HG03280 (cell line): ENCODE data around the gene WDR44.
"Not testable (repeated sequence)": the region's sequence is repeated elsewhere in the genome, so short reads cannot be mapped to it uniquely, and the experiment has no call there.

ENCODE experiments used
- ATAC-seq: cut with Tn5 transposase; IDR thresholded peaks from one replicate; pipeline ENCODE4 v1.9.1; 2021; ENCODE audit warnings: mild to moderate bottlenecking, moderate library complexity; ENCODE audit not compliant: unreplicated experiment

Gene WDR44

GRCh38 chrX:118360429-118361125 lies 14.7 kb downstream of the WDR44 start:
- no peak for ATAC-seq

GRCh38 chrX:118364261-118364660 lies 18.4 kb downstream of the WDR44 start:
- ATAC-seq: no peak

GRCh38 chrX:118367338-118367737 lies 21.4 kb downstream of the WDR44 start:
- ATAC-seq: no peak

GRCh38 chrX:118368398-118368797 lies 22.5 kb downstream of the WDR44 start:
- no peak for ATAC-seq

- no peak for ATAC-seq
These were observed 25.2 kb downstream of the WDR44 start for GRCh38 chrX:118370921-118371624.

- no peak for ATAC-seq
These were observed 27.6 kb downstream of the WDR44 start for GRCh38 chrX:118373538-118373937.

- ATAC-seq: no peak
These were observed 37.2 kb downstream of the WDR44 start for GRCh38 chrX:118383120-118383519.

- no peak for ATAC-seq
These were observed 46.8 kb downstream of the WDR44 start for GRCh38 chrX:118392716-118393115.

GRCh38 chrX:118396113-118396512 lies 50.2 kb downstream of the WDR44 start:
- ATAC-seq: no peak

- ATAC-seq: no peak
These were observed 72.9 kb downstream of the WDR44 start for GRCh38 chrX:118418811-118419251.

GRCh38 chrX:118420462-118420861 lies 74.6 kb downstream of the WDR44 start:
- no peak for ATAC-seq

GRCh38 chrX:118423558-118423957 lies 77.7 kb downstream of the WDR44 start:
- ATAC-seq: peak; percentile 95

- ATAC-seq: no peak
These were observed 86.9 kb downstream of the WDR44 start for GRCh38 chrX:118432799-118433198.

GRCh38 chrX:118437283-118437682 lies 91.4 kb downstream of the WDR44 start:
- no peak for ATAC-seq

- no peak for ATAC-seq
These were observed 102.4 kb downstream of the WDR44 start for GRCh38 chrX:118448273-118448783.

GRCh38 chrX:118455013-118455412 lies 109.1 kb downstream of the WDR44 start:
- ATAC-seq: no peak

GRCh38 chrX:118459494-118459893 lies 113.6 kb downstream of the WDR44 start:
- ATAC-seq: no peak

GRCh38 chrX:118464501-118464900 lies 118.6 kb downstream of the WDR44 start:
- no peak for ATAC-seq

GRCh38 chrX:118468122-118468521 lies 122.2 kb downstream of the WDR44 start:
- ATAC-seq: no peak

GRCh38 chrX:118470721-118471347 lies 124.9 kb downstream of the WDR44 start:
- not testable (repeated sequence) for ATAC-seq

GRCh38 chrX:118474586-118474985 lies 128.7 kb downstream of the WDR44 start:
- ATAC-seq: no peak

- no peak for ATAC-seq
These were observed 130.0 kb downstream of the WDR44 start for GRCh38 chrX:118475903-118476302.
